Stimulated activated CD8-positive, alpha-beta memory T cell treated with anti-CD3 and anti-CD28 coated beads, Interleukin-4, amount 100 ng/mL, for 48 hours (primary cell): ENCODE results near the gene ZNHIT2.

ENCODE experiments used
- DNase-seq: peaks from one replicate; pipeline ENCODE4 v3.0.0-alpha.2; 2020

Gene ZNHIT2

GRCh38 chr11:65134240-65134951 is 16.9 kb upstream of the ZNHIT2 start, which contains the start of gene SYVN1:
Gene SYVN1 (minus strand): TSS chr11:65134519. CDS start chr11:65133601, 918 bp downstream.
- peak; percentile 94 for DNase-seq

- peak; percentile 31 for DNase-seq
Measured at GRCh38 chr11:65133724-65134123, 16.2 kb upstream of the ZNHIT2 start.

GRCh38 chr11:65132988-65133700 is 15.6 kb upstream of the ZNHIT2 start:
- peak; percentile 81 for DNase-seq

- DNase-seq, result no peak
Measured at GRCh38 chr11:65132238-65132987, 14.9 kb upstream of the ZNHIT2 start.

- DNase-seq, result no peak
Measured at GRCh38 chr11:65131895-65132237, 14.4 kb upstream of the ZNHIT2 start.

GRCh38 chr11:65131417-65131776 is 13.9 kb upstream of the ZNHIT2 start:
- no peak for DNase-seq

GRCh38 chr11:65130631-65131416 is 13.3 kb upstream of the ZNHIT2 start:
- DNase-seq, result no peak

GRCh38 chr11:65129649-65130441 is 12.3 kb upstream of the ZNHIT2 start:
- DNase-seq, result no peak

GRCh38 chr11:65128182-65129145 is 11.0 kb upstream of the ZNHIT2 start:
- no peak for DNase-seq

GRCh38 chr11:65127473-65128181 is 10.1 kb upstream of the ZNHIT2 start:
- no peak for DNase-seq

- DNase-seq, result no peak
Measured at GRCh38 chr11:65126624-65127274, 9.2 kb upstream of the ZNHIT2 start.

GRCh38 chr11:65125197-65126056 is 7.9 kb upstream of the ZNHIT2 start:
- DNase-seq, result no peak

GRCh38 chr11:65124480-65125196 is 7.1 kb upstream of the ZNHIT2 start:
- no peak for DNase-seq

GRCh38 chr11:65121865-65122696 is 4.6 kb upstream of the ZNHIT2 start, which contains the start of the genes FAU and MRPL49:
Gene FAU (minus strand): TSS chr11:65122134. CDS start chr11:65121813, 321 bp downstream.
Gene MRPL49 (plus strand): TSS chr11:65122321. CDS start chr11:65122347, 26 bp downstream.
- DNase-seq, result peak; percentile 99

- DNase-seq, result no peak
Measured at GRCh38 chr11:65121447-65121864, 4.0 kb upstream of the ZNHIT2 start.

- no peak for DNase-seq
Measured at GRCh38 chr11:65120831-65121230, 3.3 kb upstream of the ZNHIT2 start.

- DNase-seq, result no peak
Measured at GRCh38 chr11:65119670-65119995, 2.1 kb upstream of the ZNHIT2 start.
